ENCODE data around the gene SCARB2.
A peak's percentile ranks its signal among the peaks of the same experiment; 100 is the strongest.

The SCARB2 gene

DNA sequence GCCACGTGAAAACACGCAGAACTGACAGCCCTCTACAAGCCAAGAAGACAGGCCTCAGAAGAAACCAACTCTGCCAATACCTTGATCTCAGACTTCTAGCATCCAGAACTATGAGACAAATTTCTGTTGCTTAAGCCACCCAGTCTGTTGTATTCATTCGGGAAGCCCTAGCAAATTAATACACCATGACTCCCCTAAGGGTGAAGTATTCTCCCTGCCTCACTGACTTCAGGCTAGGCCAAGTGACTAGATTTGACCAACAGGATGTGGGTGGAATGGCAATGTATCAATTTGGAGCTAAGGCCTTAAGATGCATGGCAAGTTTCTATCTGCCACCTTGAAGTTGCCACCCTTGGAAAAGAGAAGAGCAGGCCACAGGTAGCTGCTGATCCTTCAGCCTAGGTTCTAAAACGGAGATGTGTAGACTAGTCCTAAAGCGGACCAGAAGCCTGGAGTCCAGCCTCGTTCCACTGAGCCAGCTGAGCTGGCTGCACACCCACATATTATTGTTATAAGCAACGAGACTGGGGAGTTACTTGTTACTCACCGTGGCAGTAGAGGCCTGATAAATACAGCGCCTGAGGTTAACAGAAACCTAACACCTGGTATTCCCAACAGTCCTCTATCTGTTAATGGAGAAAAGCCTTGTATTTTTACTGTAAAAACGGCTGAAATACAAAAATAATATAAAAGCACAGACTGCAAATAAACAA, 16.4 kb downstream of the SCARB2 start:
- DNase-seq (ENCODE audit: low read depth) = no peak

DNA sequence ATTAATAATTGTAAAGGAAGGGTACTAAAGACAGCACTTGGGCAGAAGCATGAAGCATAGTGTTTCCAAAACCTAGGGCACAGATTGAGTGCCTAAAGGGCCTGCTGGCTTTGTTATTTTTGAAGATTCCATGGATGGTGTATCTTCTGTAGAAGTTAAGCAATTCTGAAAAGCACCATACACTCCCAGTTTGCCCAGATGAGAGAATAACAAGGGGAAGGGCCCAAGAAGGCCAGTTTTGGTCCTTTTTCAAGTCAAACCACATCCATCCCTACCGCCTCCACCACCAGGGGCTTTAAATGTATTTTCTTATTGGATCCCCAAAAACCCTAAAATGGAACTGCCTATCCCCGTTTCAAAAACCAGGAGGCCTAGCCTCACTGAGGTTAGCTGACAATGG, 17.2 kb downstream of the SCARB2 start:
- no peak for TF ChIP-seq CTCF (IDR thresholded peaks at IDR 0.05; ENCODE audit: control insufficient read depth, extremely low read depth, insufficient read depth)
- no peak overlapping the region for H3K4me3 ChIP-seq (ENCODE audit: low read depth, low read length)
- no peak for DNase-seq (ENCODE audit: low read depth)

More for the DNA sequence above, 16.4 kb downstream of the SCARB2 start:
- no peak for TF ChIP-seq CTCF (IDR thresholded peaks at IDR 0.05; ENCODE audit: control insufficient read depth, extremely low read depth, insufficient read depth)
- H3K4me3 ChIP-seq (ENCODE audit: low read depth, low read length) = 0 out of 2 replicates have a peak overlapping the region, but pooled peaks have one; percentile 1

GRCh38 chr4:76195326-76195725, 18.3 kb downstream of the SCARB2 start:
- TF ChIP-seq CTCF (IDR thresholded peaks at IDR 0.05; ENCODE audit: control insufficient read depth, extremely low read depth, insufficient read depth) = no peak
- H3K4me3 ChIP-seq (ENCODE audit: low read depth, low read length) = no peak overlapping the region
- no peak for DNase-seq (ENCODE audit: low read depth)

- H3K4me3 ChIP-seq (ENCODE audit: low read depth, low read length) = no peak overlapping the region
- no peak for DNase-seq (ENCODE audit: low read depth)
- TF ChIP-seq CTCF (IDR thresholded peaks at IDR 0.05; ENCODE audit: control insufficient read depth, extremely low read depth, insufficient read depth) = no peak
Observed at GRCh38 chr4:76194325-76194724, 19.3 kb downstream of the SCARB2 start.

- H3K4me3 ChIP-seq (ENCODE audit: low read depth, low read length) = no peak overlapping the region
- DNase-seq (ENCODE audit: low read depth) = no peak
- TF ChIP-seq CTCF (IDR thresholded peaks at IDR 0.05; ENCODE audit: control insufficient read depth, extremely low read depth, insufficient read depth) = no peak
Observed at GRCh38 chr4:76192236-76192635, 21.4 kb downstream of the SCARB2 start.

GRCh38 chr4:76188557-76188956, 25.1 kb downstream of the SCARB2 start:
- no peak for DNase-seq (ENCODE audit: low read depth)
- no peak overlapping the region for H3K4me3 ChIP-seq (ENCODE audit: low read depth, low read length)
- no peak for TF ChIP-seq CTCF (IDR thresholded peaks at IDR 0.05; ENCODE audit: control insufficient read depth, extremely low read depth, insufficient read depth)

DNA sequence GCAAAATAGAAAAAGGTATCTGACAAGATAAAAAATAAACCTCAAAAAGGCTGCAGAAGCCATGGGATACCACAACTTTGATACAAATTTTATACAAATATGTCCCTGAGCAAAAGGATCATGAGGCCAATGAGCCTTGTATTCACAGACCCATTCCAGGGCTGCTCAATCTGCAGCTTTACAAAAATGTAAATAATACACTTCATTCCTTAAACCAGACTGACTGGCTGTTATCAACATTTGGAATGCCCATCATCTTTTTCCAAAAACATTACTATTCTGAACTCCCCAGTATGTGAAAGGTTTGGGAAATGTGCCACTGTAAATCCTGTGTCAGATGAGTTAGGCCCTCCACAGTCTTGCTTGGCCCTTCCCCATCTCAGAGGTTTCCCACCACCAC, 25.5 kb downstream of the SCARB2 start:
- no peak overlapping the region for H3K4me3 ChIP-seq (ENCODE audit: low read depth, low read length)
- TF ChIP-seq CTCF (IDR thresholded peaks at IDR 0.05; ENCODE audit: control insufficient read depth, extremely low read depth, insufficient read depth) = no peak
- DNase-seq (ENCODE audit: low read depth) = no peak
